Activated CD8-positive, alpha-beta T cell treated with anti-CD3 and anti-CD28 coated beads, Interleukin-2, amount 10 ng/mL, durations not matched to agents 7 days and 5 days (primary cell): ENCODE results near the gene CCDC8. TPM values are rescaled to one million over a fixed set of nuclear protein-coding genes. Genes with fewer than 3 reads are reported as not detected.

ENCODE experiments used
- ATAC-seq: fragments of 150-1000 bp; cut with Tn5 transposase; one replicate; pipeline ENCODE4 v1.10.0; 2021; ENCODE audit warnings: moderate library complexity
- CTCF ChIA-PET: fragments of 350-600 bp; sonication (Branson Sonifier 250); formaldehyde crosslinking; loops from one replicate; lab custom pipeline; 2021; ENCODE audit warnings: antibody characterized with exemption; lab: Charles Lee
- POLR2A ChIA-PET: fragments of 350-600 bp; sonication (Branson Sonifier 250); formaldehyde crosslinking; loops from one replicate; lab custom pipeline; 2021; ENCODE audit warnings: antibody characterized with exemption; lab: Charles Lee
- DNase-seq: peaks from one replicate; pipeline ENCODE4 v3.0.0-alpha.2; 2020
- H3K27ac Mint-ChIP-seq: one replicate; pipeline ENCODE4 v1.8.0; 2021; ENCODE audit warnings: mild to moderate bottlenecking, mixed read lengths
- H3K27me3 Mint-ChIP-seq: one replicate; pipeline ENCODE4 v1.8.0; 2021; ENCODE audit warnings: low read depth, mixed read lengths
- H3K36me3 Mint-ChIP-seq: one replicate; pipeline ENCODE4 v1.8.0; 2021; ENCODE audit warnings: low read depth, mixed read lengths
- H3K4me1 Mint-ChIP-seq: one replicate; pipeline ENCODE4 v1.8.0; 2021; ENCODE audit warnings: low read depth, mixed read lengths
- H3K4me3 Mint-ChIP-seq: one replicate; pipeline ENCODE4 v1.8.0; 2021; ENCODE audit warnings: mild to moderate bottlenecking, mixed read lengths
- H3K9me3 Mint-ChIP-seq: one replicate; pipeline ENCODE4 v1.8.0; 2022; ENCODE audit warnings: mixed read lengths; ENCODE audit not compliant: insufficient read depth
- total RNA-seq, 2 experiments: library from RNA; stranded (reverse); gene quantifications; one replicate each; pipeline ENCODE4 v1.2.3, GENCODE V29; 2021

The CCDC8 gene
- total RNA-seq = not detected

- no peak for ATAC-seq
- ChIA-PET CTCF (interaction anchor here (1.2 kb wide), 1 partner anchor 13 kb away, joined by 3 read pairs; no protein-coding TSS in a partner anchor), POLR2A (no interaction called here)
- DNase-seq = no peak
- Mint-ChIP-seq H3K9me3 (no peaks in the 10 kb centered on the region), H3K4me1 (peaks cover 5% of the 10 kb centered on the region), H3K36me3 (no peaks in the 10 kb centered on the region), H3K4me3 (no peak within 1 kb of the TSS), H3K27me3 (peaks cover 64% of the 10 kb centered on the region), H3K27ac (no peak within 1 kb of the TSS)
Observed at GRCh38 chr19:46413262-46414031, at the start of gene CCDC8. Gene CCDC8 (minus strand): TSS chr19:46413564. CDS start chr19:46412810, 754 bp downstream.

GRCh38 chr19:46461537-46461936, 48.2 kb upstream of the CCDC8 start:
- DNase-seq (no peak), ATAC-seq (no peak)
- CTCF ChIA-PET = no interaction called here
- Mint-ChIP-seq H3K27me3 (peaks cover 13% of the 10 kb centered on the region), H3K4me1 (no peaks in the 10 kb centered on the region), H3K4me3 (no peak overlapping the region), H3K9me3 (no peaks in the 10 kb centered on the region), H3K36me3 (no peaks in the 10 kb centered on the region), H3K27ac (no peak overlapping the region)
- POLR2A ChIA-PET = no interaction called here

- Mint-ChIP-seq H3K4me3 (no peak overlapping the region), H3K36me3 (no peaks in the 10 kb centered on the region), H3K4me1 (no peaks in the 10 kb centered on the region), H3K27ac (no peak overlapping the region), H3K9me3 (no peaks in the 10 kb centered on the region), H3K27me3 (peaks cover 13% of the 10 kb centered on the region)
- ChIA-PET POLR2A (no interaction called here), CTCF (interaction anchor here (1.3 kb wide), 1 partner anchor 66 kb away, joined by 3 read pairs; no protein-coding TSS in a partner anchor)
- DNase-seq = no peak
- ATAC-seq = no peak
Observed at GRCh38 chr19:46460981-46461380, 47.6 kb upstream of the CCDC8 start.

- ATAC-seq (no peak), DNase-seq (no peak)
- Mint-ChIP-seq H3K36me3 (no peaks in the 10 kb centered on the region), H3K9me3 (no peaks in the 10 kb centered on the region), H3K4me3 (no peak overlapping the region), H3K27ac (no peak overlapping the region), H3K4me1 (no peaks in the 10 kb centered on the region), H3K27me3 (peaks cover 13% of the 10 kb centered on the region)
- POLR2A ChIA-PET = no interaction called here
- CTCF ChIA-PET = interaction anchor here (1.3 kb wide), 1 partner anchor 65 kb away, joined by 3 read pairs; no protein-coding TSS in a partner anchor
Observed at GRCh38 chr19:46460055-46460454, 46.7 kb upstream of the CCDC8 start.

GRCh38 chr19:46456930-46457329, 43.6 kb upstream of the CCDC8 start:
- no peak for DNase-seq
- no peak overlapping the region for H3K27ac Mint-ChIP-seq
- no peak overlapping the region for H3K4me3 Mint-ChIP-seq
- no peak for ATAC-seq
- H3K36me3 Mint-ChIP-seq = no peaks in the 10 kb centered on the region
- H3K27me3 Mint-ChIP-seq = peaks cover 14% of the 10 kb centered on the region
- no peaks in the 10 kb centered on the region for H3K9me3 Mint-ChIP-seq
- ChIA-PET POLR2A (no interaction called here), CTCF (interaction anchor here (0.7 kb wide), 1 partner anchor 27 kb away, joined by 3 read pairs; no protein-coding TSS in a partner anchor)
- H3K4me1 Mint-ChIP-seq = no peaks in the 10 kb centered on the region

GRCh38 chr19:46454244-46454643, 40.9 kb upstream of the CCDC8 start:
- DNase-seq (no peak), ATAC-seq (no peak)
- Mint-ChIP-seq H3K27ac (no peak overlapping the region), H3K4me3 (no peak overlapping the region), H3K9me3 (peaks cover 7% of the 10 kb centered on the region), H3K4me1 (no peaks in the 10 kb centered on the region), H3K27me3 (peaks cover 17% of the 10 kb centered on the region), H3K36me3 (peaks cover 3% of the 10 kb centered on the region)
- CTCF ChIA-PET = no interaction called here
- POLR2A ChIA-PET = no interaction called here

GRCh38 chr19:46453661-46454060, 40.3 kb upstream of the CCDC8 start:
- CTCF ChIA-PET = no interaction called here

GRCh38 chr19:46452186-46452585, 38.8 kb upstream of the CCDC8 start:
- Mint-ChIP-seq H3K4me1 (no peaks in the 10 kb centered on the region), H3K27ac (no peak overlapping the region), H3K27me3 (peaks cover 16% of the 10 kb centered on the region), H3K4me3 (no peak overlapping the region), H3K36me3 (peaks cover 3% of the 10 kb centered on the region), H3K9me3 (peaks cover 9% of the 10 kb centered on the region)
- ChIA-PET POLR2A (no interaction called here), CTCF (interaction anchor here (1.2 to 1.5 kb wide), 2 partner anchors 10 to 47 kb away, joined by 3 read pairs; no protein-coding TSS in a partner anchor)
- DNase-seq = no peak
- ATAC-seq = no peak

More at GRCh38 chr19:46453661-46454060, 40.3 kb upstream of the CCDC8 start:
- DNase-seq (no peak), ATAC-seq (no peak)
- POLR2A ChIA-PET = no interaction called here
- no peak overlapping the region for H3K4me3 Mint-ChIP-seq
- no peak overlapping the region for H3K27ac Mint-ChIP-seq
- peaks cover 18% of the 10 kb centered on the region for H3K27me3 Mint-ChIP-seq
- peaks cover 3% of the 10 kb centered on the region for H3K36me3 Mint-ChIP-seq
- no peaks in the 10 kb centered on the region for H3K4me1 Mint-ChIP-seq
- peaks cover 9% of the 10 kb centered on the region for H3K9me3 Mint-ChIP-seq

GRCh38 chr19:46451352-46451751, 38.0 kb upstream of the CCDC8 start:
- Mint-ChIP-seq H3K4me3 (no peak overlapping the region), H3K27ac (no peak overlapping the region), H3K36me3 (peaks cover 3% of the 10 kb centered on the region), H3K4me1 (no peaks in the 10 kb centered on the region), H3K9me3 (peaks cover 9% of the 10 kb centered on the region), H3K27me3 (peaks cover 16% of the 10 kb centered on the region)
- ChIA-PET POLR2A (interaction anchor here (0.7 kb wide), 1 partner anchor 1677 kb away, joined by 3 read pairs; no protein-coding TSS in a partner anchor), CTCF (interaction anchor here (1.2 kb wide), 1 partner anchor 46 kb away, joined by 3 read pairs; no protein-coding TSS in a partner anchor)
- ATAC-seq (no peak), DNase-seq (no peak)

GRCh38 chr19:46450737-46451136, 37.4 kb upstream of the CCDC8 start:
- peaks cover 3% of the 10 kb centered on the region for H3K36me3 Mint-ChIP-seq
- CTCF ChIA-PET = no interaction called here
- no peak overlapping the region for H3K4me3 Mint-ChIP-seq

GRCh38 chr19:46449228-46449627, 35.9 kb upstream of the CCDC8 start:
- ATAC-seq (no peak), DNase-seq (no peak)
- no peak overlapping the region for H3K4me3 Mint-ChIP-seq
- H3K9me3 Mint-ChIP-seq = peaks cover 9% of the 10 kb centered on the region
- H3K36me3 Mint-ChIP-seq = peaks cover 3% of the 10 kb centered on the region
- peaks cover 16% of the 10 kb centered on the region for H3K27me3 Mint-ChIP-seq
- no peak overlapping the region for H3K27ac Mint-ChIP-seq
- CTCF ChIA-PET = no interaction called here
- POLR2A ChIA-PET = no interaction called here
- H3K4me1 Mint-ChIP-seq = no peaks in the 10 kb centered on the region

More at GRCh38 chr19:46450737-46451136, 37.4 kb upstream of the CCDC8 start:
- POLR2A ChIA-PET = no interaction called here
- Mint-ChIP-seq H3K9me3 (peaks cover 9% of the 10 kb centered on the region), H3K27ac (no peak overlapping the region), H3K4me1 (no peaks in the 10 kb centered on the region), H3K27me3 (peaks cover 16% of the 10 kb centered on the region)
- ATAC-seq (no peak), DNase-seq (no peak)

GRCh38 chr19:46448601-46449000, 35.2 kb upstream of the CCDC8 start:
- ChIA-PET CTCF (no interaction called here), POLR2A (no interaction called here)
- H3K4me1 Mint-ChIP-seq = no peaks in the 10 kb centered on the region
- peaks cover 9% of the 10 kb centered on the region for H3K9me3 Mint-ChIP-seq
- peaks cover 3% of the 10 kb centered on the region for H3K36me3 Mint-ChIP-seq
- DNase-seq (no peak), ATAC-seq (no peak)
- no peak overlapping the region for H3K27ac Mint-ChIP-seq
- H3K4me3 Mint-ChIP-seq = no peak overlapping the region
- peaks cover 16% of the 10 kb centered on the region for H3K27me3 Mint-ChIP-seq
